Mesothelial cell of epicardium (in vitro differentiated cells): Measurements from ENCODE around the gene CBX4. TPM values are rescaled to one million over a fixed set of nuclear protein-coding genes. Genes with fewer than 3 reads are reported as not detected.

Source experiments
- DNase-seq, 2 experiments: peaks; one replicate each; pipeline ENCODE4 v3.0.0; 2021; ENCODE audit warnings: low spot score in 2 of 2; ENCODE audit not compliant: unreplicated experiment in 2 of 2
- H3K27ac Mint-ChIP-seq: 2 replicates; pipeline ENCODE4 v1.8.0; 2021; ENCODE audit warnings: mixed read lengths
- H3K27me3 Mint-ChIP-seq: 2 replicates; pipeline ENCODE4 v1.8.0; 2021; ENCODE audit warnings: low read depth, mixed read lengths
- H3K36me3 Mint-ChIP-seq: 2 replicates; pipeline ENCODE4 v1.8.0; 2021; ENCODE audit warnings: mixed read lengths
- H3K4me1 Mint-ChIP-seq: 2 replicates; pipeline ENCODE4 v1.8.0; 2021; ENCODE audit warnings: mixed read lengths
- H3K4me3 Mint-ChIP-seq: 2 replicates; pipeline ENCODE4 v1.8.0; 2021; ENCODE audit warnings: mild to moderate bottlenecking, moderate library complexity, mixed read lengths
- H3K9me3 Mint-ChIP-seq: 2 replicates; pipeline ENCODE4 v1.8.0; 2021; ENCODE audit warnings: mixed read lengths
- CTCF ChIP-seq: fragments of 200-600 bp; sonication (generic); IDR thresholded peaks from one replicate; pipeline ENCODE4 v1.5.0; 2021; ENCODE audit warnings: antibody characterized with exemption; ENCODE audit not compliant: unreplicated experiment
- total RNA-seq: library from RNA; stranded (reverse); gene quantifications from 3 replicates; pipeline ENCODE4 v1.2.1, GENCODE V29; 2021

The CBX4 gene
- total RNA-seq, 1 donor from 2014 or later, result 32.1 TPM

- H3K36me3 Mint-ChIP-seq, result no peaks in the 10 kb centered on the region
- no peak overlapping the region for H3K27ac Mint-ChIP-seq
- H3K4me3 Mint-ChIP-seq, result no peak overlapping the region
- H3K9me3 Mint-ChIP-seq, result no peaks in the 10 kb centered on the region
- peaks cover 72% of the 10 kb centered on the region for H3K27me3 Mint-ChIP-seq
- TF ChIP-seq CTCF, result no peak
- peaks cover 16% of the 10 kb centered on the region for H3K4me1 Mint-ChIP-seq
- DNase-seq, result no peak
Measured at GRCh38 chr17:79822583-79823124, 16.6 kb downstream of the CBX4 start.

GRCh38 chr17:79821331-79822095 lies 17.7 kb downstream of the CBX4 start:
- peaks cover 80% of the 10 kb centered on the region for H3K27me3 Mint-ChIP-seq
- no peaks in the 10 kb centered on the region for H3K36me3 Mint-ChIP-seq
- H3K27ac Mint-ChIP-seq, result no peak overlapping the region
- no peak for TF ChIP-seq CTCF
- DNase-seq, result no peak
- peaks cover 9% of the 10 kb centered on the region for H3K4me1 Mint-ChIP-seq
- no peak overlapping the region for H3K4me3 Mint-ChIP-seq
- no peaks in the 10 kb centered on the region for H3K9me3 Mint-ChIP-seq

GRCh38 chr17:79820959-79821330 lies 18.3 kb downstream of the CBX4 start:
- H3K27ac Mint-ChIP-seq, result no peak overlapping the region
- peaks cover 83% of the 10 kb centered on the region for H3K27me3 Mint-ChIP-seq
- H3K9me3 Mint-ChIP-seq, result no peaks in the 10 kb centered on the region
- peaks cover 7% of the 10 kb centered on the region for H3K4me1 Mint-ChIP-seq
- no peaks in the 10 kb centered on the region for H3K36me3 Mint-ChIP-seq
- no peak for DNase-seq
- no peak overlapping the region for H3K4me3 Mint-ChIP-seq
- no peak for TF ChIP-seq CTCF

- peaks cover 81% of the 10 kb centered on the region for H3K27me3 Mint-ChIP-seq
- TF ChIP-seq CTCF, result no peak
- H3K27ac Mint-ChIP-seq, result no peak overlapping the region
Measured at GRCh38 chr17:79819534-79820276, 19.5 kb downstream of the CBX4 start.

GRCh38 chr17:79819085-79819484 lies 20.2 kb downstream of the CBX4 start:
- Mint-ChIP-seq H3K4me1 (peaks cover 10% of the 10 kb centered on the region), H3K9me3 (no peaks in the 10 kb centered on the region), H3K27me3 (peaks cover 82% of the 10 kb centered on the region), H3K27ac (no peak overlapping the region), H3K4me3 (no peak overlapping the region), H3K36me3 (no peaks in the 10 kb centered on the region)
- no peak for DNase-seq
- no peak for TF ChIP-seq CTCF

More at GRCh38 chr17:79819534-79820276, 19.5 kb downstream of the CBX4 start:
- Mint-ChIP-seq H3K9me3 (no peaks in the 10 kb centered on the region), H3K4me1 (peaks cover 5% of the 10 kb centered on the region), H3K36me3 (no peaks in the 10 kb centered on the region), H3K4me3 (no peak overlapping the region)
- DNase-seq, result no peak
